Measurements from ENCODE around the gene ACHE. TPM values are rescaled to one million over a fixed set of nuclear protein-coding genes. Genes with fewer than 3 reads are reported as not detected.
"Not testable (repeated sequence)": the region's sequence is repeated elsewhere in the genome, so short reads cannot be mapped to it uniquely, and the experiment has no call there.

The ACHE gene
- total RNA-seq, 2 donors from 2014 or later: 3.7 to 5.1 TPM

DNA sequence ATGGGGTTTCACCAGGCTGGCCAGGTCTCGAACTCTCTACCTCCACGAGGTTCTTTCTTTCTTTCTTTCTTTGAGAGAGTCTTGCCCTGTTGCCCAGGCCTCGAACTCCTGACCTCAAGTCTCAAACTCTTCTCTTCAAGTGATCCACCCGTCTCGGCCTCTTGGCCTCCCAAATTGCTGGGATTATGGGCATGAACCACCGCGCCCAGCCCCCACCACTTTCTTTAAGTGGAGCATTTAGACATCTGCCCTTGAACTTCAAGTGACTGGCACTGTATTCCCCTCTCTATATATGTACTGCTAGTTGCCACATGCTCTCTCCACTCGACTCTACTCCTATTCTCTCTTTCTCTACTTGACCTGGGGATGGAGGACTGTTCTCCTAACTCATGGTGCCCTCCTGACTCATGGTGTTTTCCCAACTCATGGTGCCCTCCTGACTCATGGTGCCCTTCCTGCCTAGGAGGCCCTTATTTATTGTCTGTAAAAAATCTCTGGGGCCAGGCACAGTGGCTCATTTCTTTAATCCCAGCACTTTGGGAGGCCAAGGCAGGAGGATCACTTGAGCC, 19.3 kb upstream of the ACHE start:
- Histone ChIP-seq H3K36me3 (no peaks in the 10 kb centered on the region), H3K4me3 (no peak overlapping the region), H3K9me3 (no peaks in the 10 kb centered on the region), H3K27me3 (replicated peaks; ENCODE audit: insufficient read depth) (no peaks in the 10 kb centered on the region), H3K27ac (no peak overlapping the region), H3K4me1 (ENCODE audit: control insufficient read depth in 1 of 2, low read depth in 2 of 2) (peaks cover 0 to 6% of the 10 kb centered on the region in 2 donors)
- ATAC-seq (ENCODE audit: insufficient number of reproducible peaks, low FRiP score, low read depth): no peak
- DNase-seq (ENCODE audit: low spot score): no peak
- no peak for TF ChIP-seq CTCF (IDR thresholded peaks at IDR 0.05)

- Histone ChIP-seq H3K27ac (no peak overlapping the region), H3K4me3 (no peak overlapping the region), H3K27me3 (replicated peaks; ENCODE audit: insufficient read depth) (no peaks in the 10 kb centered on the region), H3K9me3 (no peaks in the 10 kb centered on the region), H3K36me3 (no peaks in the 10 kb centered on the region), H3K4me1 (ENCODE audit: control insufficient read depth in 1 of 2, low read depth in 2 of 2) (peaks cover 0 to 6% of the 10 kb centered on the region in 2 donors)
- no peak for DNase-seq (ENCODE audit: low spot score)
- ATAC-seq (ENCODE audit: insufficient number of reproducible peaks, low FRiP score, low read depth): no peak
- TF ChIP-seq CTCF (IDR thresholded peaks at IDR 0.05): no peak
These were observed 18.7 kb upstream of the ACHE start for GRCh38 chr7:100914208-100914878.

GRCh38 chr7:100911484-100911883, 15.8 kb upstream of the ACHE start:
- Histone ChIP-seq H3K27ac (no peak overlapping the region), H3K4me3 (no peak overlapping the region), H3K36me3 (no peaks in the 10 kb centered on the region), H3K27me3 (replicated peaks; ENCODE audit: insufficient read depth) (no peaks in the 10 kb centered on the region), H3K9me3 (no peaks in the 10 kb centered on the region), H3K4me1 (ENCODE audit: control insufficient read depth in 1 of 2, low read depth in 2 of 2) (peaks cover 0 to 5% of the 10 kb centered on the region in 2 donors)
- TF ChIP-seq CTCF (IDR thresholded peaks at IDR 0.05): no peak
- DNase-seq (ENCODE audit: low spot score) (no peak), ATAC-seq (ENCODE audit: insufficient number of reproducible peaks, low FRiP score, low read depth) (no peak)

DNA sequence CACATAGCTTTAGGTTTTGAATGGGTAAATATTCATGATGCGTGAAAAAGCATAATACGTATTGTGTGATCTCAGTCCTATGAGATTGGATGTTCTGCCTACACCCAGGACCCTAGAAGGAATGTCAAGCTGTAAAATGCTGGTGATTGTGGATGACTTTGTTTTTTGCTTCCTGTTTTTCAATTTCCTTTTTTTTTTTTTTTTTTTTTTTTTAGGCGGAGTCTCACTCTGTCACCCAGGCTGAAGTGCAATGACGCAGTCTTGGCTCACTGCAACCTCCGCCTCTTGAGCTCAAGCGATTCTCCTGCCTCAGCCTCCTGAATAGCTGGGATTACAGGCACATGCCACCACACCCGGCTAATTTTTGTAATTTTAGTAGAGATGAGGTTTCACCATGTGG, 14.8 kb upstream of the ACHE start:
- not testable (repeated sequence) for ATAC-seq (ENCODE audit: insufficient number of reproducible peaks, low FRiP score, low read depth); DNase-seq (ENCODE audit: low spot score); H3K36me3 ChIP-seq

GRCh38 chr7:100908512-100908911, 12.8 kb upstream of the ACHE start:
- TF ChIP-seq CTCF (IDR thresholded peaks at IDR 0.05): no peak
- Histone ChIP-seq H3K4me1 (ENCODE audit: control insufficient read depth in 1 of 2, low read depth in 2 of 2) (no peaks in the 10 kb centered on the region), H3K9me3 (no peaks in the 10 kb centered on the region), H3K27ac (no peak overlapping the region), H3K27me3 (replicated peaks; ENCODE audit: insufficient read depth) (no peaks in the 10 kb centered on the region), H3K4me3 (no peak overlapping the region), H3K36me3 (no peaks in the 10 kb centered on the region)
- no peak for DNase-seq (ENCODE audit: low spot score)
- ATAC-seq (ENCODE audit: insufficient number of reproducible peaks, low FRiP score, low read depth): no peak

More for the DNA sequence above, 14.8 kb upstream of the ACHE start:
- H3K27ac ChIP-seq; H3K4me3 ChIP-seq; H3K9me3 ChIP-seq; H3K27me3 ChIP-seq (replicated peaks; ENCODE audit: insufficient read depth); H3K4me1 ChIP-seq (ENCODE audit: control insufficient read depth in 1 of 2, low read depth in 2 of 2): not testable (repeated sequence)

Data from thoracic aorta (tissue), 2 donors.